Stomach (tissue), 4 donors: ENCODE data around the gene CTH.

Experiments used
- EP300 ChIP-seq: sonication (generic); formaldehyde crosslinking; IDR thresholded peaks from one replicate; pipeline ENCODE4 v1.6.1; 2017; ENCODE audit warnings: antibody characterized with exemption
- POLR2A ChIP-seq, 4 donors: fragments of 450-650 bp; IDR thresholded peaks; one replicate each; pipeline ENCODE4 v1.6.1; 2016; ENCODE audit warnings: antibody characterized with exemption in 4 of 4, control low read depth in 2 of 4, mild to moderate bottlenecking in 1 of 4, moderate library complexity in 1 of 4
- POLR2AphosphoS5 ChIP-seq, 3 donors: sonication (generic); formaldehyde crosslinking; IDR thresholded peaks; one replicate each; pipeline ENCODE4 v1.6.1; 2016; ENCODE audit warnings: antibody characterized with exemption in 3 of 3
- TF ChIP-seq, protein P1 (sequence below), 7 experiments: fragments of 450-650 bp in 4 of 7; fragments of 200-600 bp in 3 of 7; sonication (generic) in 3 of 7; IDR thresholded peaks; one replicate each; pipeline ENCODE4 v1.5.1; 2016 to 2019; ENCODE audit warnings: antibody characterized with exemption in 7 of 7, control low read depth in 2 of 7, mild to moderate bottlenecking in 1 of 7

DNA sequence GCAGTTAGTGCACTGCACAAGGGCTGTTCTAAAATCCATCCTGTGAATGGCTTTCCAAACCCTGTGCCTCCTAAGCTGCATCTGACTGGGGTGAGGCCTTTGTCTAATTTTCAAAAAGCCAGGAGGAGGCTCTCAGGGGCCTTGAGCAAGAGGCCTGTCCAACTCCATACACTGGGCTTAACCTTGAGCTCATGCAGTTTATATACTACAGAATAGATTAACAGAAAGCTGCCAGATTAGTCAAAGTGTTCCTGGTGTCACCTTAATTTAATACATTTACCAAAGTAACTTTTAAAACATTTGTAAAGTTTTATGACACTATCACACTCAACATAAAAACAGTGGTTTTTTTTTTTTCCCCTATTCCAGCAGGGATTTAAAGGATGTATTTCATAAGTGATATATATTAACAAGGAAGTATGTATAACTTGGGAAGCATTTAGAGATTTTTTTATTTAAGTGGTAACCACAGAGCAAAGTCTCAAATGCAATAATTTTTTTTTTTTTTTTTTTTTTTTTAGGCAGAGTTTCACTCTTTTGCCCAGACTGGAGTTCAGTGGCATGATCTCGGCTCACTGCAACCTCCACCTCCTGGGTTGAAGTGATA, 23.3 kb downstream of the CTH start:
- no peak for TF ChIP-seq POLR2A (IDR thresholded peaks at IDR 0.05)
- TF ChIP-seq, protein P1, sequence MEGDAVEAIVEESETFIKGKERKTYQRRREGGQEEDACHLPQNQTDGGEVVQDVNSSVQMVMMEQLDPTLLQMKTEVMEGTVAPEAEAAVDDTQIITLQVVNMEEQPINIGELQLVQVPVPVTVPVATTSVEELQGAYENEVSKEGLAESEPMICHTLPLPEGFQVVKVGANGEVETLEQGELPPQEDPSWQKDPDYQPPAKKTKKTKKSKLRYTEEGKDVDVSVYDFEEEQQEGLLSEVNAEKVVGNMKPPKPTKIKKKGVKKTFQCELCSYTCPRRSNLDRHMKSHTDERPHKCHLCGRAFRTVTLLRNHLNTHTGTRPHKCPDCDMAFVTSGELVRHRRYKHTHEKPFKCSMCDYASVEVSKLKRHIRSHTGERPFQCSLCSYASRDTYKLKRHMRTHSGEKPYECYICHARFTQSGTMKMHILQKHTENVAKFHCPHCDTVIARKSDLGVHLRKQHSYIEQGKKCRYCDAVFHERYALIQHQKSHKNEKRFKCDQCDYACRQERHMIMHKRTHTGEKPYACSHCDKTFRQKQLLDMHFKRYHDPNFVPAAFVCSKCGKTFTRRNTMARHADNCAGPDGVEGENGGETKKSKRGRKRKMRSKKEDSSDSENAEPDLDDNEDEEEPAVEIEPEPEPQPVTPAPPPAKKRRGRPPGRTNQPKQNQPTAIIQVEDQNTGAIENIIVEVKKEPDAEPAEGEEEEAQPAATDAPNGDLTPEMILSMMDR (IDR thresholded peaks at IDR 0.05), result no peak
- TF ChIP-seq EP300, result no peak
- no peak for TF ChIP-seq POLR2AphosphoS5 (IDR thresholded peaks at IDR 0.05)
